Kidney epithelial cell (primary cell): ENCODE measurements around the gene CA10. TPM values are rescaled to one million over a fixed set of nuclear protein-coding genes. Genes with fewer than 3 reads are reported as not detected.

Experiments
- DNase-seq: peaks from one replicate; pipeline ENCODE4 v3.0.0-alpha.2; 2010; ENCODE audit warnings: low read depth
- H3K27me3 ChIP-seq: 2 replicates; pipeline ENCODE4 v1.6.0; 2011; ENCODE audit warnings: low read length; ENCODE audit not compliant: control insufficient read depth, insufficient read depth
- H3K36me3 ChIP-seq: 2 replicates; pipeline ENCODE4 v1.5.1; 2011; ENCODE audit warnings: low read length; ENCODE audit not compliant: control insufficient read depth, insufficient read depth
- H3K4me3 ChIP-seq: 2 replicates; pipeline ENCODE4 v1.5.1; 2011; ENCODE audit warnings: low read depth, mild to moderate bottlenecking, control low read depth, low read length
- total RNA-seq: library from RNA; depleted of rRNA; stranded (reverse); fragments of >200 nt; gene quantifications from 2 replicates; pipeline ENCODE4 v1.2.3, GENCODE V29; 2015
- TF ChIP-seq, protein P1 (sequence below): IDR thresholded peaks from 2 replicates; pipeline ENCODE4 v1.5.1; 2011; ENCODE audit warnings: mild to moderate bottlenecking, moderate library complexity, low read length, control low read depth, inconsistent platforms; ENCODE audit not compliant: insufficient read depth, poor library complexity, severe bottlenecking

CA10 gene
- total RNA-seq, 1 donor from 2014 or later = 0.13 TPM

DNA sequence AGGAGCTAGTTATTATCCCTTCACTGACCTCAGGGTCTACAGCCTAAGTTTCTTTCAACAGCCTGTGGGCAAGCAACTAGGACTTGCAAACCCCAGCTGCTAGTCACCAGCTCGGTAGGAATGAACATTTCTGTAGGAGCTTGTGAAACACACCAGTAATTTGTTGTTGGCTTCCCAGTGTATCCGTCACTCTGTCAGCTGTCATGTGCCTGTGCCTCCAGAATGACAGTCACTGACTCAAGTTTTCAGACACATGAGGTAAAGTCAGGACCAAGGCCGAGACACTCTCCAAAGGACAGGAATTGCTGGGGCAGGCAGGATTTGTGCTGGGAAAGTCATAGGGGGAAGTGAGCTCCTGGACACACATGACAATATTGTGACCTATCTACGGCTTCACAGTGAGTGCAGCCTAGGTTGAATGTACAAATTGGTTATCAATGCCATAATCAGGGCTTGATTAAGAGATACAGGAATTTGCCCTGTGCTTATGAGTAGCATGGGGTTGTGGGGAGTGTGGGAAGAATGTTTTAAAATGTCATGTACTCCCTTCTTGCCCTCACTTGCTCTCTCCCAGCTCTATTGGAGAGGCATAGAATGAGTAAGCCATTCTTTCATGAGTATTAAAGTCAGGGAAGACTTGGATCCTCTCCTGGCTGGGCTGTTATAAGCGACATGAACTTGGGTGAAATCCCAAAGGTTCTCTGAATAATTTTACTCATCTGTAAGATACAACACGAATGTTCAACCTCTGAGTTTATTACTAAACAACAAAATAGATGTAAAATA, 506.8 kb downstream of the CA10 start:
- DNase-seq = no peak
- Histone ChIP-seq H3K27me3 (no peaks in the 10 kb centered on the region), H3K36me3 (no peaks in the 10 kb centered on the region), H3K4me3 (no peak overlapping the region)
- TF ChIP-seq, protein P1, sequence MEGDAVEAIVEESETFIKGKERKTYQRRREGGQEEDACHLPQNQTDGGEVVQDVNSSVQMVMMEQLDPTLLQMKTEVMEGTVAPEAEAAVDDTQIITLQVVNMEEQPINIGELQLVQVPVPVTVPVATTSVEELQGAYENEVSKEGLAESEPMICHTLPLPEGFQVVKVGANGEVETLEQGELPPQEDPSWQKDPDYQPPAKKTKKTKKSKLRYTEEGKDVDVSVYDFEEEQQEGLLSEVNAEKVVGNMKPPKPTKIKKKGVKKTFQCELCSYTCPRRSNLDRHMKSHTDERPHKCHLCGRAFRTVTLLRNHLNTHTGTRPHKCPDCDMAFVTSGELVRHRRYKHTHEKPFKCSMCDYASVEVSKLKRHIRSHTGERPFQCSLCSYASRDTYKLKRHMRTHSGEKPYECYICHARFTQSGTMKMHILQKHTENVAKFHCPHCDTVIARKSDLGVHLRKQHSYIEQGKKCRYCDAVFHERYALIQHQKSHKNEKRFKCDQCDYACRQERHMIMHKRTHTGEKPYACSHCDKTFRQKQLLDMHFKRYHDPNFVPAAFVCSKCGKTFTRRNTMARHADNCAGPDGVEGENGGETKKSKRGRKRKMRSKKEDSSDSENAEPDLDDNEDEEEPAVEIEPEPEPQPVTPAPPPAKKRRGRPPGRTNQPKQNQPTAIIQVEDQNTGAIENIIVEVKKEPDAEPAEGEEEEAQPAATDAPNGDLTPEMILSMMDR = no peak

DNA sequence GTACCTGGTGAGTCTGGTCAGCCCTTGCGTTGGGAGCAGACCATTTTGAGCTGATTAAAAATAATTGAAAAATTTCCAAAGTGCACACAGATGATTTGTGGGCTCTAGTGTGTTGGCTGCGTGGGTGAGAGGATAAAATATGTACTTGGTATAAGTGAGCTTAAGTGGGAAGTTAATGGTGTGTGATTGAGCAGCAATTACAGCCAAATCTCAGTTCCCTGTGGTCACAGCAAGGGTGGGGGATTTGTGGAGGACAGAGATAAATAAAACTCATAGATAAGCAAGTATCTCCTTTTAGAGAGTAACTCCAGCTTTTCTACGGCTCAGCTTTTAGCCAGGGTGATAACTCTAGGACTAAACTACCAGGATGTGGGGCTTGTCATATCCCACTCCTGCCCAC, 507.7 kb downstream of the CA10 start:
- no peak overlapping the region for H3K4me3 ChIP-seq

DNA sequence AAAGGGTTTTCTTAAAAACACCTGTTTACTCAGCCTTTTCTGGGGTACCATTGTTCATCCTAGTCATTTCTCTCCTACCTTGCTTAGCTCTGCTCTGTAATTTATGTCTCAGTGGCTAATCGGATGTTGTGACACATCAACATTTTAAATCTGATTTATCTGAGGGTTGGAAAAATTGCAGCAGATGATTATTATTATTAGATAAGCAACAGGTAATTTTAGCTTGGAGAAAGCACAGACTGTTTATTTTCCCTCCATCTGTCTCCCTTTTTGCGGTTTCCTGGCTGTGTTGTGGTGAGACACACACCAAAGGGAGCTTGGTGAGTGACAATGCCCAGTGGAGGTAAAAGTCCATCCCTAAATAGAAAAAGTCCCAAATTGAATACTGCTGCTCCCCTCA, 508.3 kb downstream of the CA10 start:
- H3K36me3 ChIP-seq = no peaks in the 10 kb centered on the region
- TF ChIP-seq, protein P1 = no peak

More for the DNA sequence above, 507.7 kb downstream of the CA10 start:
- DNase-seq = no peak
- H3K27me3 ChIP-seq = no peaks in the 10 kb centered on the region
- H3K36me3 ChIP-seq = no peaks in the 10 kb centered on the region
- TF ChIP-seq, protein P1 = no peak

DNA sequence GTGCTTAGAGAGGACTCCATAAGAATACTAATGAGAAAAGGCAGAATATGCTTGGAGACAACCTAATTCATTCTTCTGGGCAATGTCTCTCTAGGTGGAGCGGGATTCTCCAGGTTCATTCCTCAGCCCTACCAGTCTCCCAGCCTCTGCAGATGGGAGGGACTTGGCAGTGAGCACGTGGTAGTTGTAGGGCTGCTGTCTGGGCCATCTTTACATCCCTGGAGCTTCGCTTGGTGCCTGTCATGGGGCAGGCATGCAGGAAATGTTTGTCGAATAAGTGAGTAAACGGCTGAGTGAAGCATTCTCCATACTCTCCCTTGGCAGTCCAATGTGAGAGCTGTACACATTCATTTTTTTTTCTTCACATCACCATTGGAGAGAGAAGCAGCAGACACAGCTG, 510.7 kb downstream of the CA10 start:
- no peaks in the 10 kb centered on the region for H3K27me3 ChIP-seq
- no peaks in the 10 kb centered on the region for H3K36me3 ChIP-seq
- DNase-seq = no peak
- TF ChIP-seq, protein P1 = no peak
- H3K4me3 ChIP-seq = no peak overlapping the region

More for the DNA sequence above, 508.3 kb downstream of the CA10 start:
- DNase-seq = no peak
- no peaks in the 10 kb centered on the region for H3K27me3 ChIP-seq
- H3K4me3 ChIP-seq = no peak overlapping the region

DNA sequence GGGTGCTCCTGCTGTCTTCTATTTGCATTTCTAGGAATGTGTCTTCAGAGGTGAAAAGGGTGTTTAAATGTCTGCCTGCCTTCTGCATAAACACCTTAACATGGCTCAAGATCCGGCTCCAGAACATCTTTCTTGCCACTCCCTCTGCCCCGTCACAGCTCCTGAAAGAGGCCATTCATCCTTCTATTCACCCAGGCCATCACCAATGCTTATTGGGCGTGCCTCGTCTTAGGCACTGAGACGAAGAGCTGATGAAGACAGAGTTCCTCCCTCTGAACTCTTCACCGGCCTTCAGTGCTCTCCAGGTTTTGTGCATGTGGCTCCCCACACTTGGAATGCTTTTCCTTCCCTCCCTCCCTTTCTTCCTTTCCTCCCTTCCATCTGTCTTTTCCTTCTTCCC, 511.4 kb downstream of the CA10 start:
- no peaks in the 10 kb centered on the region for H3K36me3 ChIP-seq
- no peak for DNase-seq
- TF ChIP-seq, protein P1 = no peak
- no peak overlapping the region for H3K4me3 ChIP-seq
- H3K27me3 ChIP-seq = no peaks in the 10 kb centered on the region

DNA sequence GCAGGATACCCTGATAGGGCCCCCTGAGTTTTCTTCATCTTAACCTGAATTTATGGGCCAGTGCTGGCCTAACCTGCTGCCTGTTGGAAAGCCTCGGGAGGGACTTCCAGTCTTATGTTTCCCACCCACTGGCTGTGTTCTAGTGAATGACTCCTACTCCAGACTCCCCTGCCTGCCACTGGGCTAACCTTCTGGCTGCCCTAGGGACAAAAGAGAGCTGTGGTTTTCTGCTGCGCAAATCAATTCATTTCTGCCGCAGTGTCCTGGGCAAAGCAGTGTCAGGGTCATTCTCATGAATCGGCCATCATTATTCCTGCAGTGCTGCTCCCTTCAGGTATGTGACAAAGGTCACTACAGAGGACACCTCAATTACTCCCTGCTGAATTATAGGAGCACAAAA, 512.0 kb downstream of the CA10 start:
- Histone ChIP-seq H3K36me3 (no peaks in the 10 kb centered on the region), H3K27me3 (no peaks in the 10 kb centered on the region), H3K4me3 (no peak overlapping the region)
- TF ChIP-seq, protein P1 = no peak
- DNase-seq = no peak
